ENCODE results near the gene CNTN6. TPM values are rescaled to one million over a fixed set of nuclear protein-coding genes. Genes with fewer than 3 reads are reported as not detected.

CNTN6 gene
- total and polyA plus RNA-seq, 2 donors = 0.52 TPM; not detected in 1

DNA sequence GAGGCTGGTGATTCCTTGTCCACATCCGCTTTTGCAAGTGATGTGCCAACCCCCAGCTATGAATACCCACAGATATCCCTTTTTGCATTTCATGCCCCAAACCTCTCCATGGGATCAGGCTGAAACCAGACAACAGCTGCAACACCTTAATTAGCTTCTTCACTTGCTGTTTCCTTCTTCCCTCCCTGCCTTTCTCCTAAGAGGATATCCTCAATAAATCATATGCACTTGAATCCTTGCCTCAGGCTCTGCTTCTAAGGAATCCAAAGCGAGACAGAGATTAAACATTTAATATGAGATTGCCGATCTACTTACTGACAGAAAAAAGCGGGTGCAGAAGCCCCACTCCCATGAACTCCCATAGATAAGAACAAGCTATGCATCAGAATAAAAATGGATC, 138.1 kb downstream of the CNTN6 start:
- H3K36me3 ChIP-seq (ENCODE audit: control insufficient read depth in 2 of 2, insufficient read depth in 2 of 2, low read length in 1 of 2) = no peaks in the 10 kb centered on the region
- WGBS = 97% methylated on average over 4 of the region's 4 CpGs
- no peaks in the 10 kb centered on the region for H3K27me3 ChIP-seq (ENCODE audit: control insufficient read depth in 2 of 2, insufficient read depth in 1 of 2, low read length in 1 of 2)
- DNase-seq (ENCODE audit: low read depth in 6 of 9, low spot score in 9 of 9) = no peak
- no peaks in the 10 kb centered on the region for H3K4me1 ChIP-seq (ENCODE audit: control insufficient read depth in 2 of 2, insufficient read depth in 2 of 2, low read length in 2 of 2)
- no peak overlapping the region for H3K4me3 ChIP-seq (ENCODE audit: low read length in 2 of 2)
- peaks cover 0 to 4% of the 10 kb centered on the region in 2 donors for H3K9me3 ChIP-seq (ENCODE audit: control insufficient read depth in 2 of 2, insufficient read depth in 1 of 2, low read length in 1 of 2)
- H3K27ac ChIP-seq (ENCODE audit: low read depth in 1 of 2, low read length in 1 of 2) = no peak overlapping the region

DNA sequence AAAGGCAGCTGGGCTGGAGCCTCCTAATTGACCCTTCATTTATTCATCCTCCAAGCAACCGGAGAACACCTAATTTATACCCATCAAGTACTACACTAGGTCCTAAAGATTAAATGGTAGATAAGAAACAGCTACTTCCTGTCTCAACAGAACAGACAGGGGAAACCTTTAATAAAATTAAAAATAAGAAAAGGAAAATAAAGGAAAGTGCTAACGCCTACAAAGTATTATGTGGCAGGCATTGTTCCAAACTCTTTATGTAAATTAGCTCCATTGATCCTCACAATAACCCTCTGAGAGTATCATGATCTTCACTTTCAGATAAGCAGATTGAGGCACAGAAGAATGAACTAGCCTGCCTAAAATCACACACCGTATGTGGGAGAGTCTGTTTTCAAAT, 139.5 kb downstream of the CNTN6 start:
- peaks cover 0 to 7% of the 10 kb centered on the region in 2 donors for H3K9me3 ChIP-seq (ENCODE audit: control insufficient read depth in 2 of 2, insufficient read depth in 1 of 2, low read length in 1 of 2)
- H3K4me1 ChIP-seq (ENCODE audit: control insufficient read depth in 2 of 2, insufficient read depth in 2 of 2, low read length in 2 of 2) = no peaks in the 10 kb centered on the region
- H3K4me3 ChIP-seq (ENCODE audit: low read length in 2 of 2) = no peak overlapping the region
- DNase-seq (ENCODE audit: low read depth in 6 of 9, low spot score in 9 of 9) = no peak
- no peaks in the 10 kb centered on the region for H3K36me3 ChIP-seq (ENCODE audit: control insufficient read depth in 2 of 2, insufficient read depth in 2 of 2, low read length in 1 of 2)
- no peaks in the 10 kb centered on the region for H3K27me3 ChIP-seq (ENCODE audit: control insufficient read depth in 2 of 2, insufficient read depth in 1 of 2, low read length in 1 of 2)
- no peak overlapping the region for H3K27ac ChIP-seq (ENCODE audit: low read depth in 1 of 2, low read length in 1 of 2)
- 49% methylated on average over 3 of the region's 3 CpGs for WGBS

DNA sequence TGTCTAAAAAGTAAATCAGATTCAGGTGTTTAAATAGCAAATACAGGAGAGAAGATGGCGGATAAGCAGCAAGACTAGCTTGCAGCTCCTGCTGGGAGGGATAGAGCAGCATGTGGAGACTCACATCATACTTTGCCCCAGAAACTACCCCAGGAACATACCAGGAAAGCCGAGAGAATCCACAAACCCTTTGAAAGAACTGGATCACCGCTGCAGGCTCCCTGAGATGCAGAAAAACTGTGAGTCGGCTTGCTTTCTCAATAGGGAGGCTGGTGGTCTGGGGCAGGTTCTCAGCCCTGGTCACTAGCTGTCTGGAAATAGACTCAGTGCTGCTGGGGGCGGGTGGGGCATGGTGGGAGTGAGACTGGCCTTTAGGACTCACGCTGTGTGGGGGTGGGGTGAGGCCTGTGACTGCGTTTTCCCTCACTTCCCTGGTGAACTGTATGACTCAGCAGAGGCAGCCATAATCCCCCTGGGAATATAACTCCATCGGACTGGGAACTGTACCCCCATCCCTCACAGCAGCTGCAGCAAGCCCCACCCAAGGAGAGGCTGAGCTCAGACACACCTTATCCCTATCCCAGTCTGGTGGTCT, 142.8 kb downstream of the CNTN6 start:
- Histone ChIP-seq H3K4me3 (ENCODE audit: low read length in 2 of 2) (no peak overlapping the region), H3K4me1 (ENCODE audit: control insufficient read depth in 2 of 2, insufficient read depth in 2 of 2, low read length in 2 of 2) (no peaks in the 10 kb centered on the region), H3K36me3 (ENCODE audit: control insufficient read depth in 2 of 2, insufficient read depth in 2 of 2, low read length in 1 of 2) (no peaks in the 10 kb centered on the region), H3K27ac (ENCODE audit: low read depth in 1 of 2, low read length in 1 of 2) (no peak overlapping the region), H3K27me3 (ENCODE audit: control insufficient read depth in 2 of 2, insufficient read depth in 1 of 2, low read length in 1 of 2) (no peaks in the 10 kb centered on the region), H3K9me3 (ENCODE audit: control insufficient read depth in 2 of 2, insufficient read depth in 1 of 2, low read length in 1 of 2) (peaks cover 0 to 7% of the 10 kb centered on the region in 2 donors)
- DNase-seq (ENCODE audit: low read depth in 6 of 9, low spot score in 9 of 9) = no peak
- 92% methylated on average over 8 of the region's 8 CpGs for WGBS

DNA sequence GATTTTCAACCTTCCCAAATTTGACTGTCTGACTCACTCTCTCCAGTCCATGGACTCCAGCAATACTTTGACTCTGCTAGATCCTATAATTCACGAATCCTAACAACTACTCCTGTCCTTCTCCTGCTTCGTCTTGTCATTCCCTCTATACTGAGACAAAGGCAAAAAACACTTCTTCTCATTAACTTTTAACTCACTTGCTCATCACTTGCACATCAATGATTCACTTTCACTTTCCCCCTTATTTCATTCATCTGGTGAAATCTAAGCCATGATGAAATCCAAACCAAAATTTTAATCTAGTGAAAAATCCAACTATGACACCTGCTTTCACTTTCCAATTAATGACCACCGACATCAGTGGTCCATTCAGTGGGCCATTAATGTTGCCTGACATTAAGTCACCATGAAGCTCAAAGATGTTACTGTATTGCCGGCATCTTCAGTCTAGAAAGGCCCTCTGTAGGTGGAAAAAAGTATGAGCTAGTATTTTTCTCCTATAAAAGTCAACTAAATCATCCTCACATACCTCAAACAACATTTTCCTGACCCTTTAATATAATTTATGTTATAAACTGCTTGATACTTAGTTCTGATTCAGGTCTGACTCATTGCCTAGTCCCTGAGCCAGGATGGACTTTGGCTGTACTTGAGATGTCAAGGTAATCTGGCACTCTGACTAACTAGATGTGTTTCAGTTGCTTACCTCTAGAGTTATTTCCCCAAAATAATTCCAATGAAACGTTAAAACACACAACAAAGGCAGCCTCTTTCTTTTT, 158.6 kb downstream of the CNTN6 start:
- DNase-seq (ENCODE audit: low read depth in 6 of 9, low spot score in 9 of 9) = no peak
- Histone ChIP-seq H3K9me3 (ENCODE audit: control insufficient read depth in 2 of 2, insufficient read depth in 1 of 2, low read length in 1 of 2) (no peaks in the 10 kb centered on the region), H3K4me3 (ENCODE audit: low read length in 2 of 2) (no peak overlapping the region), H3K27me3 (ENCODE audit: control insufficient read depth in 2 of 2, insufficient read depth in 1 of 2, low read length in 1 of 2) (no peaks in the 10 kb centered on the region), H3K4me1 (ENCODE audit: control insufficient read depth in 2 of 2, insufficient read depth in 2 of 2, low read length in 2 of 2) (no peaks in the 10 kb centered on the region), H3K27ac (ENCODE audit: low read depth in 1 of 2, low read length in 1 of 2) (no peak overlapping the region), H3K36me3 (ENCODE audit: control insufficient read depth in 2 of 2, insufficient read depth in 2 of 2, low read length in 1 of 2) (no peaks in the 10 kb centered on the region)
- WGBS = 77% methylated on average over 5 of the region's 5 CpGs

DNA sequence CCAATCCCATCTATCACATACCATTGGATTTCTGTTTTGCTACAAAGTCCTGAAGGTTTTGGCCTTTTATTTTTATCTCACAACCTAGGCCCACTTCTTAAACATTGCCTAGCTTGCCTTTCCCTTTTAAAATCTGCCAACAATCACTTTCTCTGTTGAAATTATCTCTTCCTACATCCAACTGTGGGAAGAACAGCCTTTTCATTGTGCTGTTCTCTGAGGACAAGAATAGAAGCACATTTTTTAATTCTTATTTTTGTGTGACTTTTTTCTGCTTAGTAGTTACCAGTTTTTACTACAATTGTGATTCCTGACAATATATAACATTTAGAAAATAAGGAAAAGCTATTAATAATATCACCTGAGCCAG, 159.2 kb downstream of the CNTN6 start:
- no peak for DNase-seq (ENCODE audit: low read depth in 6 of 9, low spot score in 9 of 9)
- Histone ChIP-seq H3K27me3 (ENCODE audit: control insufficient read depth in 2 of 2, insufficient read depth in 1 of 2, low read length in 1 of 2) (no peaks in the 10 kb centered on the region), H3K9me3 (ENCODE audit: control insufficient read depth in 2 of 2, insufficient read depth in 1 of 2, low read length in 1 of 2) (no peaks in the 10 kb centered on the region), H3K36me3 (ENCODE audit: control insufficient read depth in 2 of 2, insufficient read depth in 2 of 2, low read length in 1 of 2) (no peaks in the 10 kb centered on the region), H3K27ac (ENCODE audit: low read depth in 1 of 2, low read length in 1 of 2) (no peak overlapping the region), H3K4me1 (ENCODE audit: control insufficient read depth in 2 of 2, insufficient read depth in 2 of 2, low read length in 2 of 2) (no peaks in the 10 kb centered on the region), H3K4me3 (ENCODE audit: low read length in 2 of 2) (no peak overlapping the region)

DNA sequence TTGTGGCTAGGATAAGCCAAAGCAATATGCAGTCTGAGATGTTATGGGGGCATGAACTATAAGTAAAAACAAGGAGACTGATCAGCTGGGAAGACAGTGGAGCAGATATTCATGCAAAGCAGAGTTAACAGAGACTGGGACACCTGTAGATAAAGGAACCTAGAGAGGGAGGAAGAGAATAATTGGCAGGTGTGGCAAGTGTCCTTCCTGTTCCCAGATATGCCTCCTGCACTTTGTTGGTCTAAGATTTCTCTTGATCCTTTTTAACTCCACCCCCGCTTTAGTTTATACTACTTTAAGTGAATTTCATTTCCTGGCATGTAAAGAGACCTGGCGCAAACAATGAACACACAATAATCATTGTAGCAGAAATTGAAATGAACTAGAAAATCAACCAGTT, 169.4 kb downstream of the CNTN6 start:
- 95% methylated on average over 2 of the region's 2 CpGs for WGBS
- Histone ChIP-seq H3K4me3 (ENCODE audit: low read length in 2 of 2) (no peak overlapping the region), H3K9me3 (ENCODE audit: control insufficient read depth in 2 of 2, insufficient read depth in 1 of 2, low read length in 1 of 2) (no peaks in the 10 kb centered on the region), H3K27ac (ENCODE audit: low read depth in 1 of 2, low read length in 1 of 2) (no peak overlapping the region), H3K36me3 (ENCODE audit: control insufficient read depth in 2 of 2, insufficient read depth in 2 of 2, low read length in 1 of 2) (no peaks in the 10 kb centered on the region), H3K27me3 (ENCODE audit: control insufficient read depth in 2 of 2, insufficient read depth in 1 of 2, low read length in 1 of 2) (no peaks in the 10 kb centered on the region), H3K4me1 (ENCODE audit: control insufficient read depth in 2 of 2, insufficient read depth in 2 of 2, low read length in 2 of 2) (no peaks in the 10 kb centered on the region)
- DNase-seq (ENCODE audit: low read depth in 6 of 9, low spot score in 9 of 9) = no peak

- H3K4me1 ChIP-seq (ENCODE audit: control insufficient read depth in 2 of 2, insufficient read depth in 2 of 2, low read length in 2 of 2) = no peaks in the 10 kb centered on the region
- H3K4me3 ChIP-seq (ENCODE audit: low read length in 2 of 2) = no peak overlapping the region
- 95% methylated on average over 4 of the region's 4 CpGs for whole genome bisulfite sequencing
- no peaks in the 10 kb centered on the region for H3K36me3 ChIP-seq (ENCODE audit: control insufficient read depth in 2 of 2, insufficient read depth in 2 of 2, low read length in 1 of 2)
- no peak overlapping the region for H3K27ac ChIP-seq (ENCODE audit: low read depth in 1 of 2, low read length in 1 of 2)
- H3K27me3 ChIP-seq (ENCODE audit: control insufficient read depth in 2 of 2, insufficient read depth in 1 of 2, low read length in 1 of 2) = no peaks in the 10 kb centered on the region
- peaks cover 0 to 3% of the 10 kb centered on the region in 2 donors for H3K9me3 ChIP-seq (ENCODE audit: control insufficient read depth in 2 of 2, insufficient read depth in 1 of 2, low read length in 1 of 2)
- DNase-seq (ENCODE audit: low read depth in 6 of 9, low spot score in 9 of 9) = no peak
Measured at GRCh38 chr3:1263121-1263520, 170.3 kb downstream of the CNTN6 start.

DNA sequence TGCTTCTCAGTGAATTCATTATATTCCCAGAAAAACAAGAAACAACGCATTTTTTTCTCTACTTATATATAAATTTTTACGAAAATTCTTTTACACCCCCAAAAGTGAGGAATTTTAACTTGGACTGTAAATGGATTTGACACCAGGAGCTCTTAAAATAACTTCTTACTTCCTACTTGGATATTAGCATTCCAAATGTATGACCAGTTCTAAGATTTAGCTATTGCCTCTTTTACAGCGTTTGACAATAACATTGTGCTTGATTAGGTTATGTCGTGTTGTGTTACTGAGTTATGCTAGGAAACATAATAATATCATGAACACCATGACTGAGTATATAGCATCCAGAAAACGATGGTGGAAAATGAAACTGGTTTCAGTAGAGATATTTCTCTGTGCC, 177.0 kb downstream of the CNTN6 start:
- WGBS = 92% methylated on average over 5 of the region's 5 CpGs

DNA sequence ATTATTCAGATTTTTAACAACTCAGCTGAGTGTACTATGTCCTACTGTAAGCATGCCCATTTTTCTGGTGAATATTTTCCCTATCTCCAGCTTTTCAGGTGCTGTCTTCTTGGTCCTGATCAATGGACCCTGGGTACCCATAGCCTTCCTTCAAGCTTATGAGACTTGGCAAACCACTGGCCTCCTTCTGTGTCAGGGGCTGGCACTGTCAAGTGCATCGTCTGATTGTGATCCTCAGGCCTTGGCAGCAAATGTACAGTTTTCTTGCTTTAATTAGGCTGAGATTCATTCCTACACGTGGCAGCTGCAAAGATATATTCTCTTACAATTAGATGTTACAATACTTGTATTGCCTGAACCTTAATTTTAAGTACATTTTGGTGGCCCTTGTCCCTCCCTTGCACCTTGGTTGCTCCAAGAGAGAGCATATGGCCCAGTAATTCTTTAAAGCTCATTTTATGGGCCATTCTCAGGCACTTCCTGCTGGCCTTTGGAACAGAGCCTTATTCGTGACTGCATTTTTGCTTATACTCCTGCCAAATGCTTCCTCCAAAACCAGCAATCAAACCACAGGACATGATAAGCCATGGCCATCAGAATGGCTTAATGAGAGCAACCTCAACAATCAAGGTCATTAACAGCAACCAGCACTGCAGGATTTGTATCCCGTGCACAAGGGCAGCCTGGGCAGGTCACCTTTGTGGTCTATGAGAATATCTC, 179.9 kb downstream of the CNTN6 start:
- Histone ChIP-seq H3K4me1 (ENCODE audit: control insufficient read depth in 2 of 2, insufficient read depth in 2 of 2, low read length in 2 of 2) (no peaks in the 10 kb centered on the region), H3K27me3 (ENCODE audit: control insufficient read depth in 2 of 2, insufficient read depth in 1 of 2, low read length in 1 of 2) (no peaks in the 10 kb centered on the region), H3K4me3 (ENCODE audit: low read length in 2 of 2) (no peak overlapping the region), H3K27ac (ENCODE audit: low read depth in 1 of 2, low read length in 1 of 2) (no peak overlapping the region), H3K36me3 (ENCODE audit: control insufficient read depth in 2 of 2, insufficient read depth in 2 of 2, low read length in 1 of 2) (no peaks in the 10 kb centered on the region), H3K9me3 (ENCODE audit: control insufficient read depth in 2 of 2, insufficient read depth in 1 of 2, low read length in 1 of 2) (peaks cover 0 to 9% of the 10 kb centered on the region in 2 donors)
- DNase-seq (ENCODE audit: low read depth in 6 of 9, low spot score in 9 of 9) = no peak
- 90% methylated on average over 4 of the region's 4 CpGs for WGBS

More for the DNA sequence above, 177.0 kb downstream of the CNTN6 start:
- Histone ChIP-seq H3K9me3 (ENCODE audit: control insufficient read depth in 2 of 2, insufficient read depth in 1 of 2, low read length in 1 of 2) (peaks cover 0 to 9% of the 10 kb centered on the region in 2 donors), H3K27me3 (ENCODE audit: control insufficient read depth in 2 of 2, insufficient read depth in 1 of 2, low read length in 1 of 2) (no peaks in the 10 kb centered on the region), H3K36me3 (ENCODE audit: control insufficient read depth in 2 of 2, insufficient read depth in 2 of 2, low read length in 1 of 2) (no peaks in the 10 kb centered on the region), H3K4me3 (ENCODE audit: low read length in 2 of 2) (no peak overlapping the region), H3K27ac (ENCODE audit: low read depth in 1 of 2, low read length in 1 of 2) (no peak overlapping the region), H3K4me1 (ENCODE audit: control insufficient read depth in 2 of 2, insufficient read depth in 2 of 2, low read length in 2 of 2) (no peaks in the 10 kb centered on the region)
- no peak for DNase-seq (ENCODE audit: low read depth in 6 of 9, low spot score in 9 of 9)

Data from thymus (tissue), 11 donors.